SK-N-SH treated with all-trans-retinoic acid at 6 μM for 48 hours (cell line): ENCODE results near the gene EML2.

Experiments
- ATAC-seq: fragments of 200-7000 bp; cut with Tn5 transposase; 3 replicates; pipeline ENCODE4 v1.9.1; 2020; ENCODE audit warnings: mild to moderate bottlenecking, moderate library complexity
- ARNTL ChIP-seq: fragments of 450-650 bp; formaldehyde crosslinking; IDR thresholded peaks from 2 replicates; pipeline ENCODE4 v1.5.0; 2020; ENCODE audit warnings: low read depth, mild to moderate bottlenecking, moderate library complexity, borderline replicate concordance
- CREB5 ChIP-seq: fragments of 250-450 bp; sonication (Bioruptor Pico); IDR thresholded peaks from 2 replicates; pipeline ENCODE4 v1.5.1; 2020; ENCODE audit warnings: low read depth, mild to moderate bottlenecking, moderate library complexity
- CSDC2 ChIP-seq: fragments of 250-450 bp; sonication (Bioruptor Pico); IDR thresholded peaks from 2 replicates; pipeline ENCODE4 v1.5.0; 2020; ENCODE audit warnings: mild to moderate bottlenecking, moderate library complexity
- CSRNP3 ChIP-seq: fragments of 250-450 bp; sonication (Bioruptor Pico); IDR thresholded peaks from 2 replicates; pipeline ENCODE4 v1.5.1; 2021; ENCODE audit warnings: mild to moderate bottlenecking, moderate library complexity
- ISL1 ChIP-seq: fragments of 250-450 bp; sonication (Bioruptor Pico); IDR thresholded peaks from 2 replicates; pipeline ENCODE4 v2.1.2; 2022; ENCODE audit warnings: mild to moderate bottlenecking, moderate library complexity
- OSR1 ChIP-seq: fragments of 250-450 bp; sonication (Bioruptor Pico); IDR thresholded peaks from 2 replicates; pipeline ENCODE4 v1.8.0; 2022; ENCODE audit warnings: moderate library complexity, mild to moderate bottlenecking, inconsistent platforms
- PATZ1 ChIP-seq: fragments of 250-450 bp; sonication (Bioruptor Pico); IDR thresholded peaks from 2 replicates; pipeline ENCODE4 v1.8.0; 2020; ENCODE audit warnings: mild to moderate bottlenecking, moderate library complexity, borderline replicate concordance
- POU6F1 ChIP-seq: fragments of 250-450 bp; sonication (Bioruptor Pico); IDR thresholded peaks from 2 replicates; pipeline ENCODE4 v1.8.0; 2021; ENCODE audit warnings: low read depth, mild to moderate bottlenecking, moderate library complexity, borderline replicate concordance
- PPARA ChIP-seq: fragments of 250-450 bp; sonication (Bioruptor Pico); IDR thresholded peaks from 2 replicates; pipeline ENCODE4 v1.5.0; 2020; ENCODE audit warnings: mild to moderate bottlenecking, borderline replicate concordance
- RARB ChIP-seq: fragments of 250-450 bp; sonication (Bioruptor Pico); IDR thresholded peaks from 2 replicates; pipeline ENCODE4 v1.8.0; 2021; ENCODE audit warnings: mild to moderate bottlenecking, moderate library complexity
- SNAI2 ChIP-seq: fragments of 250-450 bp; sonication (Bioruptor Pico); IDR thresholded peaks from 2 replicates; pipeline ENCODE4 v1.5.0; 2020; ENCODE audit warnings: mild to moderate bottlenecking, moderate library complexity
- TCF4 ChIP-seq: fragments of 250-450 bp; sonication (Bioruptor Pico); IDR thresholded peaks from 2 replicates; pipeline ENCODE4 v1.8.0; 2021; ENCODE audit warnings: mild to moderate bottlenecking, moderate library complexity, borderline replicate concordance
- TOX ChIP-seq: fragments of 250-450 bp; sonication (Bioruptor Pico); IDR thresholded peaks from 2 replicates; pipeline ENCODE4 v1.8.0; 2021; ENCODE audit warnings: mild to moderate bottlenecking, moderate library complexity, borderline replicate concordance
- TSHZ2 ChIP-seq: fragments of 250-450 bp; sonication (Bioruptor Pico); IDR thresholded peaks from 2 replicates; pipeline ENCODE4 v1.5.0; 2020; ENCODE audit warnings: mild to moderate bottlenecking, moderate library complexity
- ZFP3 ChIP-seq: fragments of 250-450 bp; sonication (Bioruptor Pico); IDR thresholded peaks from 2 replicates; pipeline ENCODE4 v1.5.0; 2020; ENCODE audit warnings: mild to moderate bottlenecking, moderate library complexity
- ZFP30 ChIP-seq: fragments of 450-650 bp; formaldehyde crosslinking; IDR thresholded peaks from 2 replicates; pipeline ENCODE4 v1.5.0; 2022; ENCODE audit warnings: mild to moderate bottlenecking, moderate library complexity
- ZNF565 ChIP-seq: fragments of 450-650 bp; formaldehyde crosslinking; conservative IDR thresholded peaks from 2 replicates; pipeline ENCODE4 v1.5.0; 2020; ENCODE audit warnings: low read depth, mild to moderate bottlenecking, moderate library complexity
- ZNF8 ChIP-seq: fragments of 450-650 bp; formaldehyde crosslinking; IDR thresholded peaks from 2 replicates; pipeline ENCODE4 v1.5.0; 2020; ENCODE audit warnings: mild to moderate bottlenecking, moderate library complexity

Gene EML2

GRCh38 chr19:45569619-45570421 is 69.4 kb downstream of the EML2 start:
- TF ChIP-seq PATZ1, result no peak
- ATAC-seq, result peak; percentile 90

GRCh38 chr19:45568732-45569131 is 70.5 kb downstream of the EML2 start:
- TF ChIP-seq PPARA (CRISPR knock-in tag) (no peak), ZFP3 (CRISPR knock-in tag) (no peak), POU6F1 (CRISPR knock-in tag) (no peak), ZFP30 (CRISPR knock-in tag) (no peak)
- ATAC-seq, result peak; percentile 80

GRCh38 chr19:45567609-45568008 is 71.6 kb downstream of the EML2 start:
- no peak for TF ChIP-seq PATZ1
- TF ChIP-seq CSDC2 (CRISPR knock-in tag), result no peak
- TF ChIP-seq POU6F1 (CRISPR knock-in tag), result no peak
- TF ChIP-seq RARB (CRISPR knock-in tag), result no peak
- TF ChIP-seq ZNF8 (CRISPR knock-in tag), result no peak
- no peak for TF ChIP-seq ARNTL (CRISPR knock-in tag)
- no peak for TF ChIP-seq CREB5 (CRISPR knock-in tag)
- no peak for TF ChIP-seq TSHZ2 (CRISPR knock-in tag)
- no peak for TF ChIP-seq ZFP30 (CRISPR knock-in tag)
- no peak for TF ChIP-seq OSR1 (CRISPR knock-in tag)
- TF ChIP-seq CSRNP3 (CRISPR knock-in tag), result no peak
- TF ChIP-seq SNAI2 (CRISPR knock-in tag), result no peak
- TF ChIP-seq ZNF565 (CRISPR knock-in tag), result no peak
- no peak for TF ChIP-seq TOX
- TF ChIP-seq PPARA (CRISPR knock-in tag), result no peak
- TF ChIP-seq ISL1 (CRISPR knock-in tag), result no peak
- TF ChIP-seq TCF4 (CRISPR knock-in tag), result no peak
- no peak for ATAC-seq
